HG03045 (cell line): Measurements from ENCODE around the gene GDF2.

ENCODE experiments used
- ATAC-seq: cut with Tn5 transposase; IDR thresholded peaks from one replicate; pipeline ENCODE4 v1.9.1; 2021; ENCODE audit warnings: mild to moderate bottlenecking, moderate library complexity; ENCODE audit not compliant: unreplicated experiment

The GDF2 gene

GRCh38 chr10:47322300-47323061, at the start of gene GDF2:
Gene GDF2 (plus strand): TSS chr10:47322454. CDS start chr10:47322669, 215 bp downstream.
- no peak for ATAC-seq

- no peak for ATAC-seq
These were observed 46.2 kb upstream of the GDF2 start for GRCh38 chr10:47276071-47276470.

- ATAC-seq, result no peak
These were observed 45.5 kb upstream of the GDF2 start for GRCh38 chr10:47276576-47277351.

- no peak for ATAC-seq
These were observed 44.7 kb upstream of the GDF2 start for GRCh38 chr10:47277352-47278151.

GRCh38 chr10:47278152-47278473, 44.1 kb upstream of the GDF2 start:
- no peak for ATAC-seq

- ATAC-seq, result no peak
These were observed 43.5 kb upstream of the GDF2 start for GRCh38 chr10:47278720-47279119.

DNA sequence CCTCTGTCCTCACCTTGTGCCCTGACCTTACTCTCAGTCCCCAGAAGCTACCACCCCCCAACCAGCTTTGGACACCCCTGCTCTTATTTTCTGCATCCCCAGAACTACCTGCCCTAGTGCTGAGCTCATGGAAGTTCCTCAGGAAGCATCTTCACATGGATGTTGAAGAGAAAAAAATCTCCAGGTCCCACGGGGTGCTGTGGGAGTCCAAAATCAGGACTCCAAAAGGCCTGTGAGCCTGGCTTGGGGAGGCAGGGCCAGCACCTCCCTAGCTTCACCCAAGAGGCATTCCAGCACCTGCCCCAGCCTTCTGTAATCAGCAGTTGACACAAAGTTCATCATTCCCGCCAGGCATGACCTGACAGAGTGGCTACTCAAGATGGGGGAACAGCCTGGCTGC, 43.0 kb upstream of the GDF2 start:
- ATAC-seq, result no peak

DNA sequence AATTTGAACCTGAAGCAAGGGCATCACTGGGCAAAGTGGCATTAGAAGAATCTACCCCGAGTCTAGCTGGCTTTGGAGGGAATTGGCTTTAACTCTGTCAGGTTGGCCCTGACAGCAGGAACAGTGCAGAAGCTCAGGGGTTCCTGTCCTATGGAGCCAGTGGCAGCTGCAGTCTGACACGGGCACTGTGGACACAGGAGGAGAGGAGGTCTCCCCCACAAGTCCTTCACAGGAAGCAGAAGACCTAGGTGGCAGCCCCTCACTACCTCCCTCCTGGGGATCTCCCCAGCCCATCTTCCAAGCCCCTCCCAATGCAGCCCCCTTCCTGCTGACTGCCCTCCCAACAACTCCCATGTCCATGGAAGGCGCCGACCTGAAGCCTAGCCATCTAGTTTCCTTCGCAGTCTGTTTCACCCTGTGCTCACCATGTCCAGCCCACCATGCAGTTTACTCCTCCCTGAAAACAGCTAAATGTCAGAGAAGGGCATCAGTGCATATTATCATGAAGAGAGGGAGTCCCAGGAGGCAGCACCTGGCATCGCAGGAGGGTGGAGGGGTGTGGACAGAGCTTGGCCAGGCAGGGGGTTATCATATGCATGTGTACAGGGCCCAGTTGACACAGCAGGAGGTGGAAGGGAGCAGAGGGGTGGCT, 40.1 kb upstream of the GDF2 start:
- no peak for ATAC-seq

- no peak for ATAC-seq
These were observed 39.6 kb upstream of the GDF2 start for GRCh38 chr10:47282657-47283018.

DNA sequence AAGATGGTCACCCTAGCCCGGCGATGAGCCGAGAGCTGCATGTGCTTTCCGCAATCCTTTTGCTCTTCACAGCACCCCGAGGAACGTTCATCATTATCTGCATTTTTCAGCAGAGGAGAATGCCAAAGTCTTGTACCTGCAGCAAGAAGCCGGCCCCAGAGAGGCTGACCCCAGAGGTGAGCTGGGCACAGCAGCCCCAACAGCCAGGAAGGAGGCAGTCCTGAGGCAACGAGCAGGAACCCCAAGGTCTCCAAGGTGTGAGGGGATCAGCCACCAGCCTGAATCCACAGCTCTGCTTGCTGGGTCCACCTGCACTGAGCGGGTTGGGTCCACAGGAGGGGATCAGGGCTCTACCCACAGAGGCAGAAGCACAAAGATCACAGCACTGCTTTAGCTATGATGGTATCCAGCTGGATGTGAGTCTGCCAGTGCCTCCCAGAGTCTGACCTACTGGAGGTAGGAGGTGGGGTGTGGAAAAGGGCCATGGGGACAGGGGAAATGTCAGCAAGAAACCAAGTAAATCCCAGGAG, 39.1 kb upstream of the GDF2 start:
- no peak for ATAC-seq

DNA sequence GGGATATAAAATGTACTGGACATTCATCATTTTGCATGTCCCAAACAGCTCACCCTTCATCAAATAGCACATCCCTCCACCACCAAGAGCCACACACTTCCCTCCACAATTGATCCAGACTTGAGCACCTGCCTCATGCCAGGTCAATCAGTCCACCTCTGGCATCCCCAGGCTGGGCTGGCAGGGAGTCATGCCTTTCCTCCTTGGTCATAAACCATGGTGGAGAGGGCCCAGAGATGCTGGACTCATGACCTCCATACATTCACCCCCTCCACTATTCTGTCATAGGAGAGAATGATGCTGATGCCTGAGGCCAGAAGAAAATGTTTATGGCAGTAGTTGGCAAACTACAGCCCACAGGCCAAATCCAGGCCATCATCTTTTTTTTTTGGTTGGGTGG, 38.4 kb upstream of the GDF2 start:
- no peak for ATAC-seq

GRCh38 chr10:47285381-47286115, 36.7 kb upstream of the GDF2 start:
- ATAC-seq, result no peak

DNA sequence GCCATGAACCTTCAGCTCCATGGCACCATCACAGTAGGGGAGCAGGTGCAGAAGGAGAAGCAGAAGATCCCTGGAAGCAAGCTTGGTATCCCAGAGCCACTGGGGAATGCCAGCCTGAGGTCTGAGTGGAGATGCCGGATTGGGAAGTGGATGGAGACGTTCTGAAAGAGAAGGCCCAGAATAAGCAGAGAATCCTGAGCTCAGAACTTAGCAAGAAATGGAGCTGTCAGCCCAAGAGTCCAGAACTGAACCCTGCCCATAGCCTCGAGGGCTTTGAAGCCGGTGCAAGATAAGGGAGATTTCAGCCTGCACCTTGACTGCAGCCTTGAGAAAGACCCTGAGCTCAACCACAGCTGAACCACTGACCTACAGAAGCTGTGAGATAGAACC, 36.1 kb upstream of the GDF2 start:
- no peak for ATAC-seq

DNA sequence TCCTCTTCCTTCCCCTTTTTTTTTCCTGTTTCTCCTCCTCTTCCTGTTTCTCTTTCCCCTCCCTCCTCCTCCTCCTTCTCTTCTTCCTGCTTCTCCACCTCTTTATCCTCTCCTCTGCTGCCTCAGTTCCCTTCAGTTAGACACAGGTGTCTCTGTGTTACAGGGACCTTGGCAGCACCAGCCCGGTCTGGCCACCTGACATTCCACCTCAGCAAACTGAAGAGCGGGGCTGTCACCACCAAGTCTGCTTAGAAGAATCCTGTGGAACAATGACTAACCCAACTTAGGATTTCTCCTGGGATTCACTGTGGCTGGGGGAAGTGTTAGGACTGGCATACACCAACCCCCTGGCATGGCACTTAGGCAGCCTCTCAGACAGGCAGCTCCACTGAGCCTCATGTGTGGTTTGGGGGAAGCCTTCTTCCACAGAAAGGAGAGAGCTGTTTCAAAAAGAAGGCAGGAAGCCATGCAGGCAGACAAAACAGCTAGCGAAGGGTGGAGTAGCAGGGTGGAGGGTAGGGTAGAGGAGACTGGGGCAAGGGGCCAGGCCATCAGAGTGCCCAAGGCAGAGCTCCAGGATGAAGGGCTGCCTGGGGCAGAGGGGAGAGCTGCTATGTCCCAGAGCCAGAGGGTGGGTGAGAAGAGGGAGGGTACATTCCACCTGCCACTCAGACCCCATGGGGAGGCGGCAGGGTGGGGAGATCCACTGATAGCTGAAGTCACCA, 35.5 kb upstream of the GDF2 start:
- no peak for ATAC-seq

DNA sequence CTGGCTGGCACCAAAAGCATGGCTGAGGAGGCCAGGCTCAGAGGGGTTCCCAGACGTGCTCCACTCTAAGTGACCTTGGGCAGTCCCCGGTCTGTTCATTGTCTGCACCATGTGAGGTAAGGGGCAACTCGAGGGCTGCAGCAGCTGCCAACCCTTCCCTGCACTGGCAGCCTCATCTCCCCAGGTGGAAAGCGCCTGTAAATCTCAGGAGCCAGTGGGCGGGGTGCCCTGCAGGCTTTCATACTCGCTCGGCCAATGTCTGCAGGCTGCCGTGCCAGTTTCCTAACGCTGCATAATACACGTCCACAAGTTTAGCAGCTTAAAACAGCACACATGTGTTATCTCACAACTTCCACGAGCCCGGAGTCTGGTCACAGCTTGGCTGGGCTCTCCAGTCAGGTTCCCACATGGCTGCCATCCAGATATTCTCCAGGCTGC, 34.9 kb upstream of the GDF2 start:
- ATAC-seq, result no peak

DNA sequence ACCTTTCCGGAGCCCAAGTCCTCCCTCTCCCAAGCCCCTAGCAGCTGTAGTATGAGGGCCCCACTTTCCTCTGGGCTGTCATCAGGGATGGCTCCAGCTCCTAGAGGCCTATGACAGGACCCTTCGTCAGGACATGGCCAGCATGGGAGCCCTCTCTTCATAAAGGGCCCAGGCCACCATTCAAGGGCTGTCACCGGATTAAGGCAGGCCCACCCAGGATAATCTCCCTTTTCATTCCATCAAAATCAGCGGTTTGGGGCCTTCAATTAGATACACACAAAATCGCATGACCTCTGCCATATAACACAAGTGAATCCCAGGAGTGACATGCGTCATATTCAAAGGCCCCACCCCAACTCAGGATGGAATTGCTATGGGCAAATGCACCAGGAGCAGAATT, 34.4 kb upstream of the GDF2 start:
- ATAC-seq, result no peak

DNA sequence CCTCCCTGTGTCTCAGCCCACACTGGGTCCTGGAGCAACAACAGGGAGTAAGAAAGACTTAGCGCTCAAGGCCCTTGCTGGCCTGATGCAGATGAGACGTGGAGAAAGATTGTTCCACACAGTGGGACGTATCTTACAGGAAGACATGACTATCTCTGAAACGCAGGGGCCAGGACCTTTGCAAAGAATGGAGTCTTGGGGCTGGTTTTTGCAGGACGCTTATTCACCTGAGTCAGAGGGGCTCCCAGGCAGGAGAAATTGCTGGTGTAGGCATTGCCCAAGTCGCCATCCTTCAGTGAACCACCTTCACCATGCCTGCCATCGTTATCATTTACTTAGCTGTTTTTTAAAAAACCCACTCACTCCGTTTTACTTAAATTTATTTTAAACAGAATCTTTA, 34.0 kb upstream of the GDF2 start:
- ATAC-seq, result no peak

GRCh38 chr10:47288916-47289495, 33.2 kb upstream of the GDF2 start:
- no peak for ATAC-seq

GRCh38 chr10:47289921-47290320, 32.3 kb upstream of the GDF2 start:
- no peak for ATAC-seq
